ENCODE data around the gene RWDD3. TPM values are rescaled to one million over a fixed set of nuclear protein-coding genes. Genes with fewer than 3 reads are reported as not detected.

RWDD3 gene
- total RNA-seq, 4 donors from 2014 or later = 4.1 to 36.6 (median 30.8) TPM

GRCh38 chr1:95221306-95221705, 12.7 kb upstream of the RWDD3 start:
- no peaks in the 10 kb centered on the region for H3K36me3 ChIP-seq
- no peak for TF ChIP-seq POLR2A (IDR thresholded peaks at IDR 0.05)
- TF ChIP-seq, protein P1, sequence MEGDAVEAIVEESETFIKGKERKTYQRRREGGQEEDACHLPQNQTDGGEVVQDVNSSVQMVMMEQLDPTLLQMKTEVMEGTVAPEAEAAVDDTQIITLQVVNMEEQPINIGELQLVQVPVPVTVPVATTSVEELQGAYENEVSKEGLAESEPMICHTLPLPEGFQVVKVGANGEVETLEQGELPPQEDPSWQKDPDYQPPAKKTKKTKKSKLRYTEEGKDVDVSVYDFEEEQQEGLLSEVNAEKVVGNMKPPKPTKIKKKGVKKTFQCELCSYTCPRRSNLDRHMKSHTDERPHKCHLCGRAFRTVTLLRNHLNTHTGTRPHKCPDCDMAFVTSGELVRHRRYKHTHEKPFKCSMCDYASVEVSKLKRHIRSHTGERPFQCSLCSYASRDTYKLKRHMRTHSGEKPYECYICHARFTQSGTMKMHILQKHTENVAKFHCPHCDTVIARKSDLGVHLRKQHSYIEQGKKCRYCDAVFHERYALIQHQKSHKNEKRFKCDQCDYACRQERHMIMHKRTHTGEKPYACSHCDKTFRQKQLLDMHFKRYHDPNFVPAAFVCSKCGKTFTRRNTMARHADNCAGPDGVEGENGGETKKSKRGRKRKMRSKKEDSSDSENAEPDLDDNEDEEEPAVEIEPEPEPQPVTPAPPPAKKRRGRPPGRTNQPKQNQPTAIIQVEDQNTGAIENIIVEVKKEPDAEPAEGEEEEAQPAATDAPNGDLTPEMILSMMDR (IDR thresholded peaks at IDR 0.05) = no peak
- H3K4me3 ChIP-seq = no peak overlapping the region
- no peaks in the 10 kb centered on the region for H3K27me3 ChIP-seq
- no peak overlapping the region for H3K27ac ChIP-seq
- H3K4me1 ChIP-seq = no peaks in the 10 kb centered on the region
- H3K9me3 ChIP-seq = no peaks in the 10 kb centered on the region
- DNase-seq = no peak
- intact Hi-C loops (cut with DNase I; ENCODE audit: low total_unique reads) = no loop called here

GRCh38 chr1:95222629-95223028, 11.4 kb upstream of the RWDD3 start:
- peaks cover 0 to 6% of the 10 kb centered on the region in 2 donors for H3K4me1 ChIP-seq
- intact Hi-C loops (cut with DNase I; ENCODE audit: low total_unique reads) = no loop called here
- H3K27me3 ChIP-seq = no peaks in the 10 kb centered on the region
- H3K9me3 ChIP-seq = no peaks in the 10 kb centered on the region
- no peak for TF ChIP-seq POLR2A (IDR thresholded peaks at IDR 0.05)
- TF ChIP-seq, protein P1 (IDR thresholded peaks at IDR 0.05) = no peak
- no peak for DNase-seq
- no peak overlapping the region for H3K27ac ChIP-seq
- no peaks in the 10 kb centered on the region for H3K36me3 ChIP-seq
- H3K4me3 ChIP-seq = no peak overlapping the region

DNA sequence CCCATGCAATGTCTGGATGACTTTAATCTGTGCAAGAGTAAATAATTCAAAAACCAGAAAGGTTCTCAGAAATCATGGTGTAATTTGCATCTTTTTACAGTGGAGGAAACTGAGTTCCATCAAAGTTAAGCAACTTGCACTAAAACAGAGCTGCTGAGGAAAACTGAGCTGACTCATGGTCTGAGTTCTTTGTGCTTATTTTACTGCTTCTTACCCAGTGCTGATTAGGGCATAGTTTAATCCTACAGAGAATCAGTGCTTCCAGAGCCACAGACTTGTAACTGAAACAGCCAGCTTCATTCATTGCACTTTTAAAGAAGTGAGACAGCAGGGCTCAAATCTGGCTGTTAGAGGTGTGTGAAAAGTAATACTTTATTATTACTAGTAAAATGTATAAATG, 10.9 kb upstream of the RWDD3 start:
- TF ChIP-seq, protein P1 (IDR thresholded peaks at IDR 0.05) = no peak
- no peak for TF ChIP-seq POLR2A (IDR thresholded peaks at IDR 0.05)
- H3K9me3 ChIP-seq = no peaks in the 10 kb centered on the region
- no peaks in the 10 kb centered on the region for H3K27me3 ChIP-seq
- H3K4me1 ChIP-seq = peaks cover 0 to 6% of the 10 kb centered on the region in 2 donors
- no peaks in the 10 kb centered on the region for H3K36me3 ChIP-seq
- H3K4me3 ChIP-seq = no peak overlapping the region
- DNase-seq = no peak
- intact Hi-C loops (cut with DNase I; ENCODE audit: low total_unique reads) = no loop called here
- no peak overlapping the region for H3K27ac ChIP-seq

- Histone ChIP-seq H3K27ac (peak overlapping the region in 1 of 2 donors; percentile 31), H3K36me3 (no peaks in the 10 kb centered on the region), H3K4me3 (no peak overlapping the region), H3K4me1 (peaks cover 0 to 10% of the 10 kb centered on the region in 2 donors), H3K27me3 (no peaks in the 10 kb centered on the region), H3K9me3 (no peaks in the 10 kb centered on the region)
- DNase-seq = no peak
- no peak for TF ChIP-seq POLR2A (IDR thresholded peaks at IDR 0.05)
- TF ChIP-seq, protein P1 (IDR thresholded peaks at IDR 0.05) = no peak
- intact Hi-C loops (cut with DNase I; ENCODE audit: low total_unique reads) = no loop called here
Measured at GRCh38 chr1:95226781-95227660, 7.0 kb upstream of the RWDD3 start.

- Histone ChIP-seq H3K27me3 (no peaks in the 10 kb centered on the region), H3K9me3 (no peaks in the 10 kb centered on the region), H3K4me1 (peaks cover 0 to 10% of the 10 kb centered on the region in 2 donors), H3K4me3 (no peak overlapping the region), H3K36me3 (no peaks in the 10 kb centered on the region), H3K27ac (no peak overlapping the region)
- DNase-seq = no peak
- no peak for TF ChIP-seq POLR2A (IDR thresholded peaks at IDR 0.05)
- TF ChIP-seq, protein P1 (IDR thresholded peaks at IDR 0.05) = no peak
- intact Hi-C loops (cut with DNase I; ENCODE audit: low total_unique reads) = no loop called here
Measured at GRCh38 chr1:95229037-95229436, 5.0 kb upstream of the RWDD3 start.

All from uterus (tissue), 4 donors.